ENCODE measurements around the gene TTC28. TPM values are rescaled to one million over a fixed set of nuclear protein-coding genes. Genes with fewer than 3 reads are reported as not detected.

TTC28 gene
- total RNA-seq, 4 donors from 2014 or later: 10.2 to 23.8 (median 13.4) TPM

- TF ChIP-seq CTCF (IDR thresholded peaks at IDR 0.05) (no peak), POLR2A (IDR thresholded peaks at IDR 0.05) (no peak)
- no peak for DNase-seq (ENCODE audit: low spot score in 2 of 2)
- H3K4me3 ChIP-seq (ENCODE audit: low read depth, poor library complexity, severe bottlenecking): no peak overlapping the region
- 67 to 71% methylated on average over 1 of the region's 1 CpG for WGBS, 2 donors
- intact Hi-C loops (cut with DNase I; ENCODE audit: low total_unique reads): no loop called here
Observed at GRCh38 chr22:28630177-28630574, 49.5 kb downstream of the TTC28 start.

- no peak for TF ChIP-seq POLR2A (IDR thresholded peaks at IDR 0.05)
- TF ChIP-seq CTCF (IDR thresholded peaks at IDR 0.05): no peak
- WGBS, 2 donors: 80 to 86% methylated on average over 4 of the region's 4 CpGs
- intact Hi-C loops (cut with DNase I; ENCODE audit: low total_unique reads): no loop called here
- DNase-seq (ENCODE audit: low spot score in 2 of 2): no peak
- no peak overlapping the region for H3K4me3 ChIP-seq (ENCODE audit: low read depth, poor library complexity, severe bottlenecking)
Observed at GRCh38 chr22:28629420-28630176, 50.0 kb downstream of the TTC28 start.

GRCh38 chr22:28628766-28629165, 50.9 kb downstream of the TTC28 start:
- WGBS, 2 donors: 86 to 100% methylated on average over 1 of the region's 1 CpG
- DNase-seq (ENCODE audit: low spot score in 2 of 2): no peak
- intact Hi-C loops (cut with DNase I; ENCODE audit: low total_unique reads): no loop called here
- TF ChIP-seq CTCF (IDR thresholded peaks at IDR 0.05) (no peak), POLR2A (IDR thresholded peaks at IDR 0.05) (no peak)
- no peak overlapping the region for H3K4me3 ChIP-seq (ENCODE audit: low read depth, poor library complexity, severe bottlenecking)

- intact Hi-C loops (cut with DNase I; ENCODE audit: low total_unique reads): no loop called here
- no peak for DNase-seq (ENCODE audit: low spot score in 2 of 2)
- TF ChIP-seq CTCF (IDR thresholded peaks at IDR 0.05): no peak
- no peak for TF ChIP-seq POLR2A (IDR thresholded peaks at IDR 0.05)
- H3K4me3 ChIP-seq (ENCODE audit: low read depth, poor library complexity, severe bottlenecking): no peak overlapping the region
Observed at GRCh38 chr22:28627791-28628190, 51.8 kb downstream of the TTC28 start.

GRCh38 chr22:28620244-28620922, 59.3 kb downstream of the TTC28 start:
- 65 to 71% methylated on average over 5 of the region's 5 CpGs for WGBS, 2 donors
- intact Hi-C loops (cut with DNase I; ENCODE audit: low total_unique reads): no loop called here
- H3K4me3 ChIP-seq (ENCODE audit: low read depth, poor library complexity, severe bottlenecking): no peak overlapping the region
- no peak for DNase-seq (ENCODE audit: low spot score in 2 of 2)
- TF ChIP-seq CTCF (IDR thresholded peaks at IDR 0.05) (no peak), POLR2A (IDR thresholded peaks at IDR 0.05) (no peak)

Data from lower leg skin (tissue), 4 donors.